Measurements from ENCODE around the gene AQP12B.
"Not testable (repeated sequence)": the region's sequence is repeated elsewhere in the genome, so short reads cannot be mapped to it uniquely, and the experiment has no call there.

DNA sequence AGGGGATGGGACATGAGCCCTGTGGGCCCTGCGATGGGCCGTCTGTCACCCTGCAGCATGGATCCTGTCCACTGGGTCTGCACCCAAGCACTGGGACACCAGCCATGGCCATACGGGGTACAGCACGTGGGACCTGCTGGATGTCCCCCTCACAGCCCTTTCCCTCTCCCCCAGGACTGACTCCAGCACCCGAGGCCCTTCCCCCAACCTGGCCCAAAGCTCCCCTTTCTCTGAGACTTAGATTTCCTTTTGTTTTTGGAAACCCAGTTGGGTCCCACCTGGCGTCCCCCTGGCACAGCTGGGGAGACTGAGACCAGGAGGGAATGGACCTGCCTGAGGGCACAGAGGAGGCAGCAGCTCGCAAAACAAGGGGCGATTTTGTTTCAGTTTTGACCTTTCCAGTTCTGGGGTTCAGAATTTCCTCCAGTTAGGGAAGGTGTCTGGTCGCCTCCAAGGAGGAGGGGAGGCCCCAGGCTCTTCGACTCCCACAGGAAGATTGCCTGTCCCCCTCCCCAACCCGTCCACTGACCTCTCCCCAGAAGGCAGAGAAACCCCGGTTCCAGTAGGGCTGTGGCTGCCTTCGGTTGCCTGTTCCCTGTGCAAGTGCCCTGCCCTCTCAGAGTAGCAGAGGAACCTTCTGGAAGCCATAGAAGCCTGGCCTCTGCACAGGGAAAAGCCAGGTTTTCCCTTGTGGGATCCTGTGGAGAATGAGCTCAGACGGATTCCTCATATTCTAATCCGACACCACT, 1.5 kb upstream of the AQP12B start:
- TF ChIP-seq, protein P1, sequence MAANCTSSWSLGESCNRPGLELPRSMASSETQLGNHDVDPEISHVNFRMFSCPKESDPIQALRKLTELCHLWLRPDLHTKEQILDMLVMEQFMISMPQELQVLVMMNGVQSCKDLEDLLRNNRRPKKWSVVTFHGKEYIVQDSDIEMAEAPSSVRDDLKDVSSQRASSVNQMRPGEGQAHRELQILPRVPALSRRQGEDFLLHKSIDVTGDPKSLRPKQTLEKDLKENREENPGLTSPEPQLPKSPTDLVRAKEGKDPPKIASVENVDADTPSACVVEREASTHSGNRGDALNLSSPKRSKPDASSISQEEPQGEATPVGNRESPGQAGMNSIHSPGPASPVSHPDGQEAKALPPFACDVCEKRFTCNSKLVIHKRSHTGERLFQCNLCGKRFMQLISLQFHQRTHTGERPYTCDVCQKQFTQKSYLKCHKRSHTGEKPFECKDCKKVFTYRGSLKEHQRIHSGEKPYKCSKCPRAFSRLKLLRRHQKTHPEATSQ (CRISPR knock-in tag; IDR thresholded peaks at IDR 0.05; ENCODE audit: borderline replicate concordance), result not testable (repeated sequence)
- TF ChIP-seq ZBTB21 (CRISPR knock-in tag; IDR thresholded peaks at IDR 0.05); PBX3 (CRISPR knock-in tag; IDR thresholded peaks at IDR 0.05; ENCODE audit: borderline replicate concordance); MZF1 (CRISPR knock-in tag; IDR thresholded peaks at IDR 0.05; ENCODE audit: borderline replicate concordance); NR2C2 (CRISPR knock-in tag; IDR thresholded peaks at IDR 0.05; ENCODE audit: borderline replicate concordance); POLR2A (IDR thresholded peaks at IDR 0.05; ENCODE audit: insufficient read depth in 1 of 2, low read depth in 2 of 2, low read length in 2 of 2); CEBPZ (IDR thresholded peaks at IDR 0.05; ENCODE audit: low read length); ZBTB8A (CRISPR knock-in tag; IDR thresholded peaks at IDR 0.05; ENCODE audit: borderline replicate concordance, low read depth); PTBP1 (IDR thresholded peaks at IDR 0.05; ENCODE audit: low read depth, low read length, poor library complexity, severe bottlenecking); TGIF2 (CRISPR knock-in tag; IDR thresholded peaks at IDR 0.05); USF2 (IDR thresholded peaks at IDR 0.05; ENCODE audit: low read depth, low read length); USF2 (CRISPR knock-in tag; IDR thresholded peaks at IDR 0.05; ENCODE audit: borderline replicate concordance): not testable (repeated sequence)
- TF ChIP-seq, protein P2, sequence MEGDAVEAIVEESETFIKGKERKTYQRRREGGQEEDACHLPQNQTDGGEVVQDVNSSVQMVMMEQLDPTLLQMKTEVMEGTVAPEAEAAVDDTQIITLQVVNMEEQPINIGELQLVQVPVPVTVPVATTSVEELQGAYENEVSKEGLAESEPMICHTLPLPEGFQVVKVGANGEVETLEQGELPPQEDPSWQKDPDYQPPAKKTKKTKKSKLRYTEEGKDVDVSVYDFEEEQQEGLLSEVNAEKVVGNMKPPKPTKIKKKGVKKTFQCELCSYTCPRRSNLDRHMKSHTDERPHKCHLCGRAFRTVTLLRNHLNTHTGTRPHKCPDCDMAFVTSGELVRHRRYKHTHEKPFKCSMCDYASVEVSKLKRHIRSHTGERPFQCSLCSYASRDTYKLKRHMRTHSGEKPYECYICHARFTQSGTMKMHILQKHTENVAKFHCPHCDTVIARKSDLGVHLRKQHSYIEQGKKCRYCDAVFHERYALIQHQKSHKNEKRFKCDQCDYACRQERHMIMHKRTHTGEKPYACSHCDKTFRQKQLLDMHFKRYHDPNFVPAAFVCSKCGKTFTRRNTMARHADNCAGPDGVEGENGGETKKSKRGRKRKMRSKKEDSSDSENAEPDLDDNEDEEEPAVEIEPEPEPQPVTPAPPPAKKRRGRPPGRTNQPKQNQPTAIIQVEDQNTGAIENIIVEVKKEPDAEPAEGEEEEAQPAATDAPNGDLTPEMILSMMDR (CRISPR knock-in tag; IDR thresholded peaks at IDR 0.05), result not testable (repeated sequence)

Data from HepG2 (cell line).